ENCODE measurements around the gene DIMT1.

DNA sequence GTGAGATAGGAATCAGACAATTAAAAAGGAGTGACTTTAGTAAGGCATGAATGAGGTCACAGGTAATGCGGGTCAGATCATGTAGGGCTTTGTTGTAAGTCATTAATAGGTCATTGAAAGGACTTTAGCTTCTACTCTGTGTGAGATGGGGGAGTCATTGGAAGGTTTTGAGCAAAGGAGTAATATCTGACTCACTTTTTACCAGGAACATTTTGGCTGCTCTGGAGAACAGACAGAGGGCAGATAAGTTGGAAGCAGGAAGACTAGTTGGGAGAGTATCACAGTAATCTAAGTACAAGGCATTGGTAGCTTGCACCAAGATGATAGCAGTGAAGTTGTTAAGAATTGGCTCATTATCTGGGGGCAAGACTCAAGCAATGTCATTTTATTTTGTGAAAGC lies 60.3 kb downstream of the DIMT1 start:
- TF ChIP-seq, protein P1, sequence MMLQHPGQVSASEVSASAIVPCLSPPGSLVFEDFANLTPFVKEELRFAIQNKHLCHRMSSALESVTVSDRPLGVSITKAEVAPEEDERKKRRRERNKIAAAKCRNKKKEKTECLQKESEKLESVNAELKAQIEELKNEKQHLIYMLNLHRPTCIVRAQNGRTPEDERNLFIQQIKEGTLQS (IDR thresholded peaks at IDR 0.05; ENCODE audit: insufficient read depth, low read depth, low read length), result no peak
- TF ChIP-seq RFX5 (IDR thresholded peaks at IDR 0.05; ENCODE audit: borderline replicate concordance, low read depth, low read length) (no peak), SP2 (IDR thresholded peaks at IDR 0.05; ENCODE audit: low read length) (no peak), JUND (IDR thresholded peaks at IDR 0.05; ENCODE audit: low read length) (no peak), SP4 (IDR thresholded peaks at IDR 0.05; ENCODE audit: low read length) (no peak), SIN3A (conservative IDR thresholded peaks at IDR 0.05 in 1 of 2, IDR thresholded peaks at IDR 0.05 in 1 of 2; ENCODE audit: low read depth in 1 of 2, low read length in 2 of 2) (no peak), YY1 (IDR thresholded peaks at IDR 0.05; ENCODE audit: low read depth, low read length) (no peak), SRF (IDR thresholded peaks at IDR 0.05; ENCODE audit: low read depth, low read length) (no peak), CREB1 (IDR thresholded peaks at IDR 0.05) (no peak)
- TF ChIP-seq, protein P2, sequence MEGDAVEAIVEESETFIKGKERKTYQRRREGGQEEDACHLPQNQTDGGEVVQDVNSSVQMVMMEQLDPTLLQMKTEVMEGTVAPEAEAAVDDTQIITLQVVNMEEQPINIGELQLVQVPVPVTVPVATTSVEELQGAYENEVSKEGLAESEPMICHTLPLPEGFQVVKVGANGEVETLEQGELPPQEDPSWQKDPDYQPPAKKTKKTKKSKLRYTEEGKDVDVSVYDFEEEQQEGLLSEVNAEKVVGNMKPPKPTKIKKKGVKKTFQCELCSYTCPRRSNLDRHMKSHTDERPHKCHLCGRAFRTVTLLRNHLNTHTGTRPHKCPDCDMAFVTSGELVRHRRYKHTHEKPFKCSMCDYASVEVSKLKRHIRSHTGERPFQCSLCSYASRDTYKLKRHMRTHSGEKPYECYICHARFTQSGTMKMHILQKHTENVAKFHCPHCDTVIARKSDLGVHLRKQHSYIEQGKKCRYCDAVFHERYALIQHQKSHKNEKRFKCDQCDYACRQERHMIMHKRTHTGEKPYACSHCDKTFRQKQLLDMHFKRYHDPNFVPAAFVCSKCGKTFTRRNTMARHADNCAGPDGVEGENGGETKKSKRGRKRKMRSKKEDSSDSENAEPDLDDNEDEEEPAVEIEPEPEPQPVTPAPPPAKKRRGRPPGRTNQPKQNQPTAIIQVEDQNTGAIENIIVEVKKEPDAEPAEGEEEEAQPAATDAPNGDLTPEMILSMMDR (IDR thresholded peaks at IDR 0.05; ENCODE audit: control extremely low read depth in 1 of 3, insufficient read depth in 1 of 3, low read depth in 1 of 3, low read length in 3 of 3), result no peak
